Measurements from ENCODE around the gene MRPS6. TPM values are rescaled to one million over a fixed set of nuclear protein-coding genes. Genes with fewer than 3 reads are reported as not detected.

MRPS6 gene
- total and polyA plus RNA-seq, 10 of the 15 experiments (the other 5 are each of a cell fraction or from before 2014, with no cell fraction given) = 32.5 to 232 (median 90.3) TPM

DNA sequence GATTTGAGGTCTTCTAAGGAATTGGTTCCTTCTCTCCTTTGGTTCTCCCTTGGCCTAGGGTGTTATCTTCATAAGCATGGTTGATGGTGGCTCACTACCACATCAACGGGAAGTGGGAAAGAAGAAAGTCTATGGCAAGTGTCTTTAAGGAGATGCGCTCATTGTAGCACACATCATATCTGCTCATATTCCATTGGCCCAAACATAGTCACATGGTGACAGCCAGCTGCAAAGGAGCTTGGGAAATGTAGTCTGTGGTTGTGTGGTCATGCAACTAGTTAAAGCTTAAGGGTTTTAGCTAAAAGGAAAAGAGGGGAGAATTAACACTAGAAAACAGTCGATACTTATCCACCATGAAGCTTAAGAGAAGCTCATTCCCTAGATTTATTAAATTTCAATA, 11.4 kb upstream of the MRPS6 start (continued):
- TF ChIP-seq, protein P1, sequence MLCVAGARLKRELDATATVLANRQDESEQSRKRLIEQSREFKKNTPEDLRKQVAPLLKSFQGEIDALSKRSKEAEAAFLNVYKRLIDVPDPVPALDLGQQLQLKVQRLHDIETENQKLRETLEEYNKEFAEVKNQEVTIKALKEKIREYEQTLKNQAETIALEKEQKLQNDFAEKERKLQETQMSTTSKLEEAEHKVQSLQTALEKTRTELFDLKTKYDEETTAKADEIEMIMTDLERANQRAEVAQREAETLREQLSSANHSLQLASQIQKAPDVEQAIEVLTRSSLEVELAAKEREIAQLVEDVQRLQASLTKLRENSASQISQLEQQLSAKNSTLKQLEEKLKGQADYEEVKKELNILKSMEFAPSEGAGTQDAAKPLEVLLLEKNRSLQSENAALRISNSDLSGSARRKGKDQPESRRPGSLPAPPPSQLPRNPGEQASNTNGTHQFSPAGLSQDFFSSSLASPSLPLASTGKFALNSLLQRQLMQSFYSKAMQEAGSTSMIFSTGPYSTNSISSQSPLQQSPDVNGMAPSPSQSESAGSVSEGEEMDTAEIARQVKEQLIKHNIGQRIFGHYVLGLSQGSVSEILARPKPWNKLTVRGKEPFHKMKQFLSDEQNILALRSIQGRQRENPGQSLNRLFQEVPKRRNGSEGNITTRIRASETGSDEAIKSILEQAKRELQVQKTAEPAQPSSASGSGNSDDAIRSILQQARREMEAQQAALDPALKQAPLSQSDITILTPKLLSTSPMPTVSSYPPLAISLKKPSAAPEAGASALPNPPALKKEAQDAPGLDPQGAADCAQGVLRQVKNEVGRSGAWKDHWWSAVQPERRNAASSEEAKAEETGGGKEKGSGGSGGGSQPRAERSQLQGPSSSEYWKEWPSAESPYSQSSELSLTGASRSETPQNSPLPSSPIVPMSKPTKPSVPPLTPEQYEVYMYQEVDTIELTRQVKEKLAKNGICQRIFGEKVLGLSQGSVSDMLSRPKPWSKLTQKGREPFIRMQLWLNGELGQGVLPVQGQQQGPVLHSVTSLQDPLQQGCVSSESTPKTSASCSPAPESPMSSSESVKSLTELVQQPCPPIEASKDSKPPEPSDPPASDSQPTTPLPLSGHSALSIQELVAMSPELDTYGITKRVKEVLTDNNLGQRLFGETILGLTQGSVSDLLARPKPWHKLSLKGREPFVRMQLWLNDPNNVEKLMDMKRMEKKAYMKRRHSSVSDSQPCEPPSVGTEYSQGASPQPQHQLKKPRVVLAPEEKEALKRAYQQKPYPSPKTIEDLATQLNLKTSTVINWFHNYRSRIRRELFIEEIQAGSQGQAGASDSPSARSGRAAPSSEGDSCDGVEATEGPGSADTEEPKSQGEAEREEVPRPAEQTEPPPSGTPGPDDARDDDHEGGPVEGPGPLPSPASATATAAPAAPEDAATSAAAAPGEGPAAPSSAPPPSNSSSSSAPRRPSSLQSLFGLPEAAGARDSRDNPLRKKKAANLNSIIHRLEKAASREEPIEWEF (IDR thresholded peaks at IDR 0.05; ENCODE audit: insufficient replicate concordance, low read depth, low read length) = no peak
- no peak for TF ChIP-seq CBFB (IDR thresholded peaks at IDR 0.05; ENCODE audit: low read depth)
- TF ChIP-seq SMC3 (IDR thresholded peaks at IDR 0.05; ENCODE audit: borderline replicate concordance, low read length) = no peak
- peak; percentile 69 for TF ChIP-seq SIX5 (IDR thresholded peaks at IDR 0.05; ENCODE audit: low read depth, low read length, severe bottlenecking)
- TF ChIP-seq, protein P2, sequence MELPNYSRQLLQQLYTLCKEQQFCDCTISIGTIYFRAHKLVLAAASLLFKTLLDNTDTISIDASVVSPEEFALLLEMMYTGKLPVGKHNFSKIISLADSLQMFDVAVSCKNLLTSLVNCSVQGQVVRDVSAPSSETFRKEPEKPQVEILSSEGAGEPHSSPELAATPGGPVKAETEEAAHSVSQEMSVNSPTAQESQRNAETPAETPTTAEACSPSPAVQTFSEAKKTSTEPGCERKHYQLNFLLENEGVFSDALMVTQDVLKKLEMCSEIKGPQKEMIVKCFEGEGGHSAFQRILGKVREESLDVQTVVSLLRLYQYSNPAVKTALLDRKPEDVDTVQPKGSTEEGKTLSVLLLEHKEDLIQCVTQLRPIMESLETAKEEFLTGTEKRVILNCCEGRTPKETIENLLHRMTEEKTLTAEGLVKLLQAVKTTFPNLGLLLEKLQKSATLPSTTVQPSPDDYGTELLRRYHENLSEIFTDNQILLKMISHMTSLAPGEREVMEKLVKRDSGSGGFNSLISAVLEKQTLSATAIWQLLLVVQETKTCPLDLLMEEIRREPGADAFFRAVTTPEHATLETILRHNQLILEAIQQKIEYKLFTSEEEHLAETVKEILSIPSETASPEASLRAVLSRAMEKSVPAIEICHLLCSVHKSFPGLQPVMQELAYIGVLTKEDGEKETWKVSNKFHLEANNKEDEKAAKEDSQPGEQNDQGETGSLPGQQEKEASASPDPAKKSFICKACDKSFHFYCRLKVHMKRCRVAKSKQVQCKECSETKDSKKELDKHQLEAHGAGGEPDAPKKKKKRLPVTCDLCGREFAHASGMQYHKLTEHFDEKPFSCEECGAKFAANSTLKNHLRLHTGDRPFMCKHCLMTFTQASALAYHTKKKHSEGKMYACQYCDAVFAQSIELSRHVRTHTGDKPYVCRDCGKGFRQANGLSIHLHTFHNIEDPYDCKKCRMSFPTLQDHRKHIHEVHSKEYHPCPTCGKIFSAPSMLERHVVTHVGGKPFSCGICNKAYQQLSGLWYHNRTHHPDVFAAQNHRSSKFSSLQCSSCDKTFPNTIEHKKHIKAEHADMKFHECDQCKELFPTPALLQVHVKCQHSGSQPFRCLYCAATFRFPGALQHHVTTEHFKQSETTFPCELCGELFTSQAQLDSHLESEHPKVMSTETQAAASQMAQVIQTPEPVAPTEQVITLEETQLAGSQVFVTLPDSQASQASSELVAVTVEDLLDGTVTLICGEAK (IDR thresholded peaks at IDR 0.05; ENCODE audit: borderline replicate concordance) = no peak

Data from GM12878 (cell line).